ENCODE results near the gene MYCBPAP.

DNA sequence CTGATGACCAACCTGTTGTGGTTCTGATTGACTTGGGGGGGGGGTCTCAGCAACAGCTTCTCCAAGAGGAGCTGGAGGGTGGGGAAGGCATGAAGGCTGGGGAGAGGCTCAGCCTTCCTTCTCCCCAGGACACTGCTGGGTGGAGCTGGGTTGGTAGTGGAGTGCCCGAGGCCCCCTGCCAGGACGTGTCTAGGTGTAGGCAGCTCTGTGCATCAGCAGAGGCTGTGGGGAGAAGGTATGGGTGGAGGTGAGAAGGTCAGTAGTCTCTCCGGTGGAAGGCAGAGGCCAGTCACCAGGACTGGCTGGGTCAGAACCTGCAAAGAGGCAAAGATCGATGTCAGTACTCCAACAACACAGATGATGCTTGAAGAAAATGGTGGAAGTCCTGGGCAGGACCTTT is 43.5 kb upstream of the MYCBPAP start:
- TF ChIP-seq, protein P1, sequence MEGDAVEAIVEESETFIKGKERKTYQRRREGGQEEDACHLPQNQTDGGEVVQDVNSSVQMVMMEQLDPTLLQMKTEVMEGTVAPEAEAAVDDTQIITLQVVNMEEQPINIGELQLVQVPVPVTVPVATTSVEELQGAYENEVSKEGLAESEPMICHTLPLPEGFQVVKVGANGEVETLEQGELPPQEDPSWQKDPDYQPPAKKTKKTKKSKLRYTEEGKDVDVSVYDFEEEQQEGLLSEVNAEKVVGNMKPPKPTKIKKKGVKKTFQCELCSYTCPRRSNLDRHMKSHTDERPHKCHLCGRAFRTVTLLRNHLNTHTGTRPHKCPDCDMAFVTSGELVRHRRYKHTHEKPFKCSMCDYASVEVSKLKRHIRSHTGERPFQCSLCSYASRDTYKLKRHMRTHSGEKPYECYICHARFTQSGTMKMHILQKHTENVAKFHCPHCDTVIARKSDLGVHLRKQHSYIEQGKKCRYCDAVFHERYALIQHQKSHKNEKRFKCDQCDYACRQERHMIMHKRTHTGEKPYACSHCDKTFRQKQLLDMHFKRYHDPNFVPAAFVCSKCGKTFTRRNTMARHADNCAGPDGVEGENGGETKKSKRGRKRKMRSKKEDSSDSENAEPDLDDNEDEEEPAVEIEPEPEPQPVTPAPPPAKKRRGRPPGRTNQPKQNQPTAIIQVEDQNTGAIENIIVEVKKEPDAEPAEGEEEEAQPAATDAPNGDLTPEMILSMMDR (IDR thresholded peaks at IDR 0.05; ENCODE audit: low read depth, low read length): no peak
- TF ChIP-seq EZH2phosphoT487 (IDR thresholded peaks at IDR 0.05; ENCODE audit: low read depth): no peak
